ENCODE results near the gene MACO1.

Gene MACO1

DNA sequence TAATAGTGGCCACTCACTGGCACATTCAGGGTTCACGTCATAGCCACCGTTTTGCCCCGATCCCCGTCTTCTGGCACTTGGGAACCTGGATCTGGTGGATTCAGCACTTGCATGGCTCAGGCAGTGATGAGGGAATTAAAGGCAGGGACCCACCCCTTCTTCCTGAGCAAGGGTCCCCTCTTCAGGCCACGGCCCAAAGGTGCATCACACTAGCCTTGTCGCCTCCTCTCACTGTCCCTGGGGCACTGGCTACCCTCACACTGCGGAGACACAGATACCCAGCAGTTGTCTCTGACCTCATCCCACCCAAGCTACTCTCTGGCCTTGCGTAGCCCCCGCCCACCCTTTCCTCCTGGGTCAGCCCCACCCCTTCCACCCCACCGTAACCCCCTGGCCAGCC lies 92.8 kb downstream of the MACO1 start:
- DNase-seq (ENCODE audit: low read depth in 2 of 2) = no peak

GRCh38 chr1:25524568-25525360 lies 94.1 kb downstream of the MACO1 start:
- no peak for DNase-seq (ENCODE audit: low read depth in 2 of 2)

GRCh38 chr1:25525361-25525688 lies 94.6 kb downstream of the MACO1 start:
- no peak for DNase-seq (ENCODE audit: low read depth in 2 of 2)

- DNase-seq (ENCODE audit: low read depth in 2 of 2) = no peak
Measured at GRCh38 chr1:25526753-25527152, 96.1 kb downstream of the MACO1 start.

DNA sequence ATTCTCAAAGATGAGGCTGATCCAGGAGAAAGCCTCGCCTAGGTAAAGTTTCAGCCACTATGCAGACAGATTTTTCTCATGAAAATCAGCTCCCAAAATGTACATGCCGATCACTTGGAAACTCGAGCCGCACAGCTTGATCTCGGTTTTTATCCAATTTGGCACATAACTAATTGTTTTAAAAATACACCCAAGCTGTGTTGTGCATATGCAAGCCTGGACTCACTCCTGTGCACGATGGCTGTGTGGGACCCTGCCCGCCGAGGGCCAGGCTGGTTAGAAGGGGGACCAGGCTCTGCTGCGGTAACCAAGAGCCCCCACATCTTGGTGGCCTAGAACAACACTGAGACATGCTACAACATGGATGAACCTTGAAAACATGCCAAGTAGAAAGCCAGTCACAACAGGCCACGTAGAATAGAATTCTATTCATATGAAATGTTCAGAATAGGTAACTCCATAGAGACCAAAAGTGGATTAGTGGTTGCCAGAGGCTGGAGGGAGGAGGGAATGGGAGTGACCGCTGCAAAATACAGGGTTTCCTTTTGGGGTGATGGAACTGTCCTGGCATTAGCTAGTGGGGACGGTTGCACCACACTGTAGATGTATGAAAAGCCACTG lies 96.6 kb downstream of the MACO1 start:
- DNase-seq (ENCODE audit: low read depth in 2 of 2) = no peak

- no peak for DNase-seq (ENCODE audit: low read depth in 2 of 2)
Measured at GRCh38 chr1:25527946-25528595, 97.4 kb downstream of the MACO1 start.

- no peak for DNase-seq (ENCODE audit: low read depth in 2 of 2)
Measured at GRCh38 chr1:25528881-25529517, 98.3 kb downstream of the MACO1 start.

GRCh38 chr1:25529518-25530185 lies 99.0 kb downstream of the MACO1 start:
- no peak for DNase-seq (ENCODE audit: low read depth in 2 of 2)

DNA sequence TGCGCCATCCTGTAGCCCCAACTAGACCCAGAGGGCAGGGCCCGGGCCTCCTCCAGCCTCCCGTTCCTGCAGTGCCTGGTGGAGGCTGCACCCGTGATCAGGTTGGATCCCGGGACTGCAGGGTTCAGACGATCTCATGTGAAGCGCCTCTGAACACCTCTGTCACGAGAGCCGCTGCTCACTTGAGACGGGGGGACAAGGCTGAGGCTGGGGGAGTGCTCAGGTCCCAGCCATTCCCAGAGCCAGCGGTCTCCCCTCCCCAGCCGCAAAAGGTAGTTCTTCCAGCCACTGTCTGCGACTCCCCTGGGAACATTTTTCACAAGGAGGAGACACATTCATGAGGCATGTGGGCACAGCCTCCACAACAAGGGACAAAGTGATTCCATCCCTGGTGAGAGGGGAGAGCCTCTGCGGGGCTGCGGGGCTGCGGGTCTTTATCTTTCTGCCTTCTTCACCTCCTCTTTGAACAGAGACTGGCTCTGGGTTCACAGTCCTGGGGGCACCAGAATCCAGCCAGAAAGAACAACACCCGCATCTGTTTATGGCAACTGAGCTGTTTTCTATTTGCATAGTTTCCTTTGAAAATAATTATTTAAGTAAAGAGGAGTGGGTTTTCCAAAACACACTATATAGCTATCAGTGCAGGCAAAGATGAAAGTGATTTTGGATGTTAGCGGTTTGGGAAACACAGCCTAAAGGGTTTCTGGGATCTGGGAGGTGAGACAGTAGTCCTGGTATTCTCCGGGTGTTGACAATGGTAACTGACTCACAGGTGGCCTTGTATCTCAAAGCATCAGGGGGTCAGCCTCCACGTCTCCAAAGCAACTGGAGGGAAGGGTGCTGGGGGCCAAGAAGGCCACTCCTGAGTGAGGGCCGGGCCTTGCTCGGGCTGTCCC lies 99.7 kb downstream of the MACO1 start:
- DNase-seq (ENCODE audit: low read depth in 2 of 2) = no peak

DNA sequence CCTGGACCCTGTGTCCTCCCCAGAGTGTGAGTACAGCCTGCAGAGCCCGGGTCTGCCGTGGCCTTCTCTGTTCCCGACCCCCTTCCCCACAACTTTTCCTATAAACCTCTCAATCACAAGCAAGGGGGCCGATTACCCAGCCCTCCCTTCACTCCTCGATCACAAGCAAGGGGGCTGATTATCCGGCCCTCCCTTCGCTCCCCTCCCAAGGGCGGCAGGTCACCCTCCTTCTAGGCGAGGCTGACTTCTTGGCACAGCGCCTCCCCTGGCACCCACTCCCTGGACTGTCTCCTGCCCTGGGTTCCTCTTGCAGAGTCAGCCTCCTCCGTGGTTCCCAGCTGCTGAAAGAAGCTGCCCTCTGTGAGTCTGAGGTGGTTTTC lies 100.4 kb downstream of the MACO1 start:
- DNase-seq (ENCODE audit: low read depth in 2 of 2) = no peak

DNA sequence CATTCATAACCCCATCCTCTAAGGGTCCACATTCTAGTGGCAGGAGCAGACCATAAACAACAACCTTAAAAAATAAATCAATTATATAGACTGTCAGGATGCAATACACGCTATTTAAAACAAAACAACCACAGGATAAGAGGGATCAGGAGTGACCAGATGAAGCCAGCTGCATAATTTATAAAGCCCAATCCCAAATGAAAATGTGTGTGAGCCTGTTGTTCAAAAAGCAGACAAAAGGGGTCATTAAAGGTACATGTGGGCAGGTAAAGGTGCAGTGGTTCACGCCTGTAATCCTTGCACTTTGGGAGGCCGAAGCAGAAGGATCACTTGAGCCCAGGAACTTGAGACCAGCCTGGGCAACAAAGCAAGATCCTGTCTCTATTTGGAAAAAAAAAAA lies 102.3 kb downstream of the MACO1 start:
- DNase-seq (ENCODE audit: low read depth in 2 of 2) = no peak

- DNase-seq (ENCODE audit: low read depth in 2 of 2) = no peak
Measured at GRCh38 chr1:25533775-25534409, 103.2 kb downstream of the MACO1 start.

- no peak for DNase-seq (ENCODE audit: low read depth in 2 of 2)
Measured at GRCh38 chr1:25534410-25534788, 103.7 kb downstream of the MACO1 start.

GRCh38 chr1:25536124-25536523 lies 105.4 kb downstream of the MACO1 start:
- DNase-seq (ENCODE audit: low read depth in 2 of 2) = no peak

DNA sequence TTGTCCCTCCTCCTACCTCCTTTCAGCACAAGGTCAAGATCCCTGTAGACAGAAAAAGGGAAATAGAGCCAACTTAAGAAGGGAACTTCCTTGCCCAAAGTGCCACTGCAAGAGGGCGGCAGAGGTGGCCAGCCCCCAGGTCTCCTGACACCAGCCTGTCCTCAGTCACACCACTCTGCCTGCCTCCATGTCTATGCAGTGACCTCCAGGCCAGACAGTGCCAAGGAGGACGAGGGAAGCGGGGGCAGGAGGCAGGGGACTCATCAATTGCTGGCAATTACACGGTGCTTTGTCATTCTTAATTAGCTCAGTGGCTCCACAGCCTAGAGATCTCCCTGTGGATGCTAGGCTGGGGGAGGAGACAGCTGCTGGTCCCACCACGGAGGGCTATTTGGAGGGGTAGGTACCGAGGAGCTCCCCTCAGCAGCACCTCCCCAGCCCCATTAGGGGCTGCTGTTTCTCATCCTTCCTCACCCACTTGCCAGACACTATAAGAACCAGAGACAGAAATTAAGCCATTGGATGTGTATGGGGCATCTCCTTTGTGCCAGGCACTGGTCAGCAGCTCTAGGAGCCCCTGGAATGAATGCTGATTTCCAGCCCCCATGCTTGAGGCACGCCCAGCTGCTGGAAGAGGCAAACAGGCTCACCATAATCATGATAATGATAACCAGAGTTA lies 106.6 kb downstream of the MACO1 start:
- no peak for DNase-seq (ENCODE audit: low read depth in 2 of 2)

DNA sequence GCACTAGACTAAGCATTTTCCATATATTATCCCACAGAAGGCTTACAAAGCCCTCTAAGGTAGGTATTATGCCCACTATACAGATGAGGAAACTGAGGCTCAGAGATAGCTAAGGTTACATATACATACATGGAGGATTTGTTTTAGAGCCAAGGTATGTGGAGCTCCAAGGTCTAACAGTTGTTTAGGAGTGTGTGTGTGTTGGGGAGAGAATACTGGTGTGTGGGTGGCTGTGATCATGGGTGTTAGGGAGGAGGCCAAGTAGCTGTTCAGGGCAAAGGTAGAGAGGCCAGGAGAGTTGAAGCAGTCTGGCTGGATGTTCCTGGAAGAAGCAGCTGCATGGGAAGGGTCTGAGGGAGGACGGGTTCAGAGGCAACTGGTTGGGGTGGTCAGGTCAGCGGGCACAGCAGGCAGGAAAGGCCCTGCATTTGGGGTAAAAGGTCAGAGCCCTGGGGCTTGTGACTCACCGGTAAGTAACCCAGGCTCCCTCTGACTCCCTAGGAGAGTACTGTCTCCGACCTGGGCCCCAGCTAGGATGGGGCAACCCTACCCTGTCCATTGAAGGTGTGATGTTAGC lies 107.6 kb downstream of the MACO1 start:
- no peak for DNase-seq (ENCODE audit: low read depth in 2 of 2)

- no peak for DNase-seq (ENCODE audit: low read depth in 2 of 2)
Measured at GRCh38 chr1:25540750-25541342, 110.1 kb downstream of the MACO1 start.

DNA sequence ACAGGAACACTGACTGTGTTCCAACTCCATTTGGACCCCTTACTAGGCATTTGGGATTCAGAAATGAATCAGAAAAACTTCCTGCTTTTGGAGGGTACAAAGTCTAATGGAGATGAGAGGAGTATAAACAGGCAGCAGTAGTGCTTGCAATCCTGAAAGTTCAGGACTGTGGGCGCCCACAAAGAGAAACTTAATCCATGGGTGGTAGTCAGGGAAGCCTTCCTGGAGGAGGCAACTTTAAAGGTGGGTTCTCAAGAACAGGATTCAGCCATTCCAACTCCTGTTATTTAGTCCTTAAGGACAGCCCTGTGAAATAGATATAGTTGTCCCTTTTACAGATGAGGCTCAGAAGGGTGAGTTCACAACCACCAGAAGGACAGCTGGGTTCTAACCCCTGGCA lies 110.7 kb downstream of the MACO1 start:
- no peak for DNase-seq (ENCODE audit: low read depth in 2 of 2)

DNA sequence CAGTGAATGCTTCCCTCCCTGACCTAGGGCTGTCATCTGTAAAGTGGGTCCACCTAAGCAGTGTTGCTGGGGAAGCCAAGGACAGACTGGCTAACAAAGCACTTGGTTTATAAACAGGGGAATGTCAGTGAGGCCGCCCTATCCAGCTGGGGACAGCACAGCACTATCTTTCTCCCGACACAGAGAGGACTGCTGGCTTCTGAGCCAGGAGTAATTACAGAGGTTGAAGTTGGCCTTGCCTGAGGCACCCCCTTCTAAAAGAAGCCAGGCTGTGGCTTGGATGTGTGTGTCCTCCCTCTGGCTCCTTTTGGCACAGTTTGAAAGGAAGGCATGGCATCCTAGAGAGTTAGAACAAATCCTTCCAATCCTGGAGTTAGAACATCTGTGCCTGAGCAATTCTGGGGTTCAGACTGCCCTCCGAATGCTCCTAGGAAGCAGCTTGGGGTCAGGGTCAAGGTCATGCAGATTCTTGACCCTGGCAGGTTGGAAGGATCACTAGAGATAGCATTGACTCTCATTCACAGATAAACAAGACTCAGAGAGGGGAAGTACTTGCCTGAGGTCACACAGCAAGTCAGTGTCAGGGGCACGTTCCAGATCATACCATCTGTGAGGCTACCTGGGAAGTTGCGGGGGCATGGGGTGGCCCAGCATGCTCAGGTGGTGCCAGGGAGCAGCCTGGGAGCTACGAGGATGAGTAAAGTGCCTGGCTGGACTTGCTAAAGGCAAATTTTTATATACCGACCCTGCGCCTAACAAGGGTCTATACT lies 111.4 kb downstream of the MACO1 start:
- no peak for DNase-seq (ENCODE audit: low read depth in 2 of 2)
